Nucleus accumbens (tissue), 56 donors: ENCODE data around the gene ATG16L1.

ENCODE experiments used
- DNase-seq, 56 donors: peaks; one replicate each; lab custom pipeline; 2025; lab: John Stamatoyannopoulos, UW

ATG16L1 gene

GRCh38 chr2:233252227-233252626, 754 bp downstream of the ATG16L1 start:
- peak in 2 of 56 donors; percentile 10 to 27 for DNase-seq

- DNase-seq, result no peak
Measured at GRCh38 chr2:233255151-233255550, 3.7 kb downstream of the ATG16L1 start.

- DNase-seq, result no peak
Measured at GRCh38 chr2:233256048-233256447, 4.6 kb downstream of the ATG16L1 start.

- DNase-seq, result no peak
Measured at GRCh38 chr2:233258211-233258610, 6.7 kb downstream of the ATG16L1 start.

DNA sequence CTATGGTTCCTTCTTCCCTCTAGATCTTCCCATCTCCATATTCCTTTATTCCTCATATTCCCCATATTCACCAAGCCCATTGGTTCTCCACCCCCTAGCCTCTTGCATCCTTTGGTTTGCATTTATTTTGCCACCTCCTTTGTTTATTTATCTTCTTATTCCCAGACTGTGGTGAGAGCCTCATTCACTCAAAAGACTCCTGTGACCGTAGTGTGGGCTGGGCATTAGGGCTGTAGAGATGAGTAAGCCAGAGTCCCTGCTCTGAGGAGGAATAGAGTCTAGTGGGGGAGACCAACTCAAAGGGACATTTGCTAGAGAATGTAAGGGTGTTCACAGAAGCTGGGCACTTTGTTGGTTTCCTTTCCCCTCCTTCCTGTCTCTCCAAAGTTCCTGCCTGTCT, 8.3 kb downstream of the ATG16L1 start:
- no peak for DNase-seq

- no peak for DNase-seq
Measured at GRCh38 chr2:233260661-233261060, 9.2 kb downstream of the ATG16L1 start.

DNA sequence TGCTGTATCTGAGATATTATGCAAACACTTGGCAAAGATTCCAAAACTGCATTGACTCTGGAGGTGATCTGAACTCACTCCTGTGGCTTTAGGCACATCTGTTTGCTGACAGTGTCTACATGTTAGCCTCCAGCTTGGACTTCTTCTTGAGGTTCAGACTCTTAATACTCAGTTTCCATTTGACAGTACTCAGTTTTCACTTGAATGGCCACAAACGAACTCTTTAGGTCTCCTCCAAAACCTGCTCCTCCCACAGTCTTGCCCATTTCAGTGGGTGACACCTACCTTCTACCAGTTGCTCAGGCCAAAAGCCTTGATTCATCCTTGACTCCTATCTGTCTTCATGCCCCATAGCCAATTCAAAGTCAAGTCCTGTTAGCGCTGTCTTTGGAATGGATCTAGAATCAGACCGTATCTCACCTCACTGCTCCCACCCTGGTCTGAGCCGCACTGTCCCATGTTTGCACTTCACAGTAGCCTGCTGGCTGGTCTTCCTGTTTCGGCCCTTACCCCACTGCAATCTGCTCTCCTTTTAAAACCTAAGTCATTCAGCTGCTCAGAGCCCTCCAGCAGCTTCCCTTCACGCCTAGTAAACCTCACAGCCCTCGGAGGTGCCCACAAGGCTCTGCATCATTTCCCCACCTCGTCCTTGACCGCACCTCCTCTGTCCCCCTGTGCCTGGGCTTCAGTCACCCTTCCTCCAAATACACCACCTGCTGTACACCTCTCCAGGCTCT, 10.5 kb downstream of the ATG16L1 start:
- no peak for DNase-seq

- DNase-seq, result no peak
Measured at GRCh38 chr2:233262562-233262961, 11.1 kb downstream of the ATG16L1 start.

GRCh38 chr2:233263045-233263570, 11.6 kb downstream of the ATG16L1 start:
- DNase-seq, result no peak

GRCh38 chr2:233264667-233265066, 13.2 kb downstream of the ATG16L1 start:
- no peak for DNase-seq

DNA sequence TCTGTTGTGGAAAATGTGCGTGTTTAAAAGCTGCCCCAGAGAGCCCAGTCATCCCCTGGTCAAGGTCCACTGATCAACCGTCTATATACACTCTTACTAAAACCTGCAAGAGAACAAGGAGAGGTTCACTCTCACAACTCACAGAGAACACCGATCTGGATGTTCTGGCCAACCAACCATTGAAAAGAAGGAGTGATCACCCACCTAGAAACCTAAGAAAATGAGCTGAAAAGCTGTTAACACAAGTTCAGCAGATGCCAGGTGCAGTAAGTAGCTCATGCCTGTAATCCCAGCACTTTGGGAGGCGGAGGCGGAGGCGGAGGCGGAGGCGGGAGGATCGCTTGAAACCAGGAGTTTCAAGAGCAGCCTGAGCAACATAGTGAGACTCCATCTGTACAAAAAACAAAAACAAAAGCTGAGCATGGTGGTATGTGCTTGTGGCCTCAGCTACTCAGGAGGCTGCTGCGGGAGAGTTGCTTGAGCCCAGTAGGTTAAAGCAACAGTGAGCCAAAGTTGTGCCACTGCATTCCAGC, 14.5 kb downstream of the ATG16L1 start:
- peak in 6 of 56 donors; percentile 8 to 36 (median 18) for DNase-seq

GRCh38 chr2:233266481-233266880, 15.0 kb downstream of the ATG16L1 start:
- DNase-seq, result no peak

DNA sequence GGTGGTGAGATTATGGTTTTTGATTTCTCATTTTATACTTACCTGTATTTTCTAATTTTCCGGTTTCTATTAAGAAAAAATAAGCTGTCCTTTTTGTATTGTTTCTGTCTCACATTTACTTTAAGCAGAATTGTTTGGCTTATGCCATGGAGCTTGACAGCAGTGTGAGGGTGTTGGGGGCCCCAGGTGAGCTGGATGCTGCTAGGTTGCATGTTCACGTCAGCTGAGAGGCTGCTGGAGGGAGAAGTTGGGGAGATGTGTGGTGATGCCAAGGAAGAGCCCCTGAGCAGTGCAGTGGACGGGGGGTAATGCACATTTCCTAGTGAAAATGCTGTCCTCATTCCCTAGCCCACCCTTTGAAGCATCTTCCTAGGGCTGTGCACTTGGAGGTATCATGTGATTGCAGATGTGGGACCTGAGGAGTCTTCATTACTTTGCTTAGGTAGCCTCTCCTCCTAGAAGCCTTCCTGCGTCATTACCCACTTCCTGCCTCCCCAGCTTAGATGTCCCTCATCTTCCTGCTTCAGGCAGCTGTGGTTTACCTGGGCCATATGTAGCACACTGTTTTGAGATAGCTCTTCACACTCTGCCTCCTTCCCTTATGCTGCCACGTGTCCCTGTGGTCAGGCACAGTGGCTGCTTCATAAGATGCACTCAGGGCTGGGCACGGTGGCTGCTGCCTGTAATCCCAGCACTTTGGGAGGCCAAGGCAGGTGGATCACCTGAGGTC, 16.2 kb downstream of the ATG16L1 start:
- DNase-seq, result no peak

DNA sequence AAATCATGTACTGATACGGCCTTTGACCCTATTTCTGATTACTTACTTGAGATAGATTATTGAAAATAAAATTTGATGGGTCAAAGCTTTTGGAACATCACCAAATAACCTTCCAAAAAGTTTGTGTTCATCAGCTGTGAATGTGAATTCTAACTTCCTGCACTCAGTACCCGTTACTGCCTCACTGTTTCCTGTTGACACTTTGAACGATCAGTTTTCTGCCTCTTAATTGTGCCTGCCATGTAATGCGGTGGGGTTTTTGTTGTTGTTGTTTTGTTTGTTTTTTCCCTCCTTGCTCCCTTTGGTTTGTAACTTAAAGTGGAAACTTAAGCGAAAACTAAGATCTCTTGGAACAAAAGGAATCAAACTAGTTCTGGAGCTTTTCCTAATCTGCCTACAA, 18.9 kb downstream of the ATG16L1 start:
- no peak for DNase-seq

DNA sequence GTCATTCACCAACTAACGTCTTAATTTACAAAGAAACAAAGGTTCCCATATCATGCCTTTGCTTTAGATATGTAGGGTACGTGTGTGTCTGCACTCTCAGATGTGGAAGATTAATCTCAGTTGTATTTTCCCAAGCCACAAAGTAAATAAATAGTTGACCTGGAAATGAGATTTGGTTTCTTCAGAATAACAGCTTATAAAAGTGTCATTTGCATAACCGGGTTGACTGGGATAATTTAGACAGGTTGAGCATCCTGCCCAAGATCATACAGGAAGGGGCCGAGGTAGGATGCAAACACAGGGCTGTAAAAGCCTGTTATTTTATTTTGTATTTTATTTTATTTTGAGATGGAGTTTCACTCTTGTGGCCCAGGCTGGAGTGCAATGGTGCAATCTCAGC, 19.5 kb downstream of the ATG16L1 start:
- DNase-seq, result no peak

DNA sequence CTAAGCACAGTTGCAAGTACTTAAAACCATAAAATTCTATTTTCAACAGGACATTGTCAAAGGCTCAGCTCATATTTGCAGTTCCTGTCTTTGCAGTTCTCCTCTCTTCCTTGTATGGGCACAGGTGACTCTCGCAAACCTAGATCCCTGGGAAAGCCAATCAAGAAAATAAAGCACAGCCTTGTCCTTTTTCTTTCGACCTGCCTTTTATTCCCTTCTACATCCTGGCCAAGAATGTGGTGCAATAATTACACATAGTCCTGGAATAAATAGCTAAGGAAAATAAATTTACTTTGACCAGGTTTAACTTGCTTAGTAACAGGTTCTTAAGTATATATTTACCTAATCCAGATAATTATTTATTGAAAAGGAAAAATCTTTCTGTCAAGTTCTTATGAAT, 20.2 kb downstream of the ATG16L1 start:
- DNase-seq, result no peak

DNA sequence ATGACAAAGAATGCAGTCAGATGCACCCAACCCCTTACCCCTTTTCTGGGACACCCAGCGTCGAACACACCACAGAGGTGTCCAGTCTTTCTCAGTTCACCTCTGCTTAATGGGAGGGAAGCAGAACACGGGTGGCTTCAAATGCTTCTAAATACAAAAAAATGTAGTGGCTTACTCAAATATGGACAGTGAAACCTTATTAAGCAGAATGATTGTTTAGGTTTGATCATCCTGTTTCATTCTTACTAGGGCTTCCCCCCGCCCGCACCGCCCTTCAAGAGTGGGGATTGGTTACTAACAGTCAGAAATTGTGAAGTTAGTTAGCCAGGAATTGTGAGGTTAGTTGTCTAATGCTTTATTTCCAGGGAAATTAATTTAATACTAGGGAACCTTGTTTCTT, 21.6 kb downstream of the ATG16L1 start:
- DNase-seq, result no peak

DNA sequence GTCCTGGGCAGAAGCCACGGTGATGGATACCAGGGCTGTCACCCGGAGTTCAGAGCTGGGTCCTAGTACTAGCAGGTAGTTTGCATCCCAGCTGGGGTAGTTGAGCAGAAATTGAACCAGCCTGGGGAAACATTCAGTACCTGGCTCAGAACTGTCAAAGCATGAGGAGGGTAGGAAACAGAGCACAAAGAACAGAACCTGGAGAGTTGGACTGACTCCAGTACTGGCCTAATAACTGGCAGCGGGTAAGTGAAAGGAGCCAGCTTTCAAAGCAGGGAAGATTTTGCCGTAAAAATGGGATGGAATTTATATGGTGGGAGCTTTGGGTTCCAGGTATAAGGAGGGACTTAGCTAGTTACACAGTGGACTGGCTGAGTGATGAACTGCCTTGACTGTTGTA, 23.8 kb downstream of the ATG16L1 start:
- no peak for DNase-seq

- DNase-seq, result no peak
Measured at GRCh38 chr2:233278921-233279320, 27.4 kb downstream of the ATG16L1 start.

DNA sequence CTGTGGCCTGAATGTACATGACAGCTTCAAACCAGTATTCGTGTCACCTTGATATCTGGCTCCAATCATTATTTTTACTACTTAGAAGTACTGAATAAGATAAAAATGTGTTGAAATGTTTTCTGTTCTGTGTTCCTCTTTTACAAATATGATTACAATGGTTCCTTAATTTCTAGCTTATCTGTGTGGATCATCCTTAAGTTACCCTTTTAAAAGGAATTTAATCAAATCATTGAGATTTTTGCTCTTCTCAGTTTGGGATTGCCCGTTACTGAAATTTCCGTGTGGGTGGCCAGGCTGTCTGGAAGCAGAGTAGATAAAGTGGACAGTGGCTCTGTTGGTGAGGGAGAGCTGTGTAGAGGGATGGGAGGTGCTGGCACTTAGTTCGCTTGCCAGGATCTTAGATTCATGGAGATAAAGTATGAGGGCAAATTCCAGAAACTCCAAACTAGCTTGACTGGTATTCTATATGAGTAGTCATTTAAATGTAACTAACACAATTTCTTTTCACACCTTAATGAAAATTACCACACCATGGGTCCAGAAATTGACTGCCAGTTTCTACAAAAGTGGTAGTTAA, 28.7 kb downstream of the ATG16L1 start:
- no peak for DNase-seq

DNA sequence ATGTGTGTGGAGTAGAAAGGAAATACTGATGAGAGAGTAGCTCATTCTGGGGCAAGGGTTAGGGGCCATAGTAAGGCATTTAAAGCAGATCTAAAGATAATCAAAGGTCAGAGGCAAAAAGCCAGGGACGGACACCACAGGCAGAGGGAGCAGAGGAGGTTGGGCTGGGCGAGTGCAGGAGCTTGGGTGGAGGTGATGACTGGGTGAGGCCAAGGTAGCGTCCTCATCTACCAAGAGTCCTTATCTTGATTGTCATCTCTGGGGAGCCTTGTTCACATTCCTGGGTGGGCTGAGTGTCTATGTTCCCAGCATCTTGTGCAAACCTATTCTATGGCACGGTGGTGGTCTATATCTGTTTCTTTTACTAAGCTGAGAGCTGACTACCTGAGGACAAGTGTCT, 30.1 kb downstream of the ATG16L1 start:
- no peak for DNase-seq
